Activated B cell treated with CpG ODN at 0.5 μM for 24 hours (primary cell): Measurements from ENCODE around the gene SLC26A8. TPM values are rescaled to one million over a fixed set of nuclear protein-coding genes. Genes with fewer than 3 reads are reported as not detected.
"Not testable (repeated sequence)": the region's sequence is repeated elsewhere in the genome, so short reads cannot be mapped to it uniquely, and the experiment has no call there.

Experiments used
- ATAC-seq: fragments of 200-7000 bp; cut with Tn5 transposase; one replicate; pipeline ENCODE4 v1.10.0; 2021; ENCODE audit warnings: low read depth, mild to moderate bottlenecking, moderate library complexity
- CTCF ChIA-PET: fragments of 350-600 bp; sonication (Branson Sonifier 250); formaldehyde crosslinking; loops from one replicate; lab custom pipeline; 2021; ENCODE audit warnings: antibody characterized with exemption; lab: Charles Lee
- POLR2A ChIA-PET: fragments of 350-600 bp; sonication (Branson Sonifier 250); formaldehyde crosslinking; loops from one replicate; lab custom pipeline; 2021; ENCODE audit warnings: antibody characterized with exemption; lab: Charles Lee
- DNase-seq: peaks from one replicate; pipeline ENCODE4 v3.0.0; 2022
- H3K27ac Mint-ChIP-seq: one replicate; pipeline ENCODE4 v1.8.0; 2020; ENCODE audit warnings: mixed read lengths
- H3K27me3 Mint-ChIP-seq: one replicate; pipeline ENCODE4 v1.8.0; 2021; ENCODE audit warnings: mixed read lengths
- H3K36me3 Mint-ChIP-seq: one replicate; pipeline ENCODE4 v1.8.0; 2021; ENCODE audit warnings: low read depth, mixed read lengths
- H3K4me1 Mint-ChIP-seq: one replicate; pipeline ENCODE4 v1.8.0; 2021; ENCODE audit warnings: mixed read lengths
- H3K4me3 Mint-ChIP-seq: one replicate; pipeline ENCODE4 v1.8.0; 2020; ENCODE audit warnings: mild to moderate bottlenecking, mixed read lengths
- H3K9me3 Mint-ChIP-seq: one replicate; pipeline ENCODE4 v1.8.0; 2020; ENCODE audit warnings: mixed read lengths
- CTCF ChIP-seq: fragments of 200-600 bp; IDR thresholded peaks from one replicate; pipeline ENCODE4 v1.8.0; 2022; ENCODE audit warnings: antibody characterized with exemption, mild to moderate bottlenecking
- intact Hi-C: fragments of 100-400 bp; cut with micrococcal nuclease; formaldehyde crosslinking; loops from one replicate; pipeline ENCODE4 v1.15.1; 2024
- total RNA-seq: library from RNA; stranded (reverse); gene quantifications from 2 replicates; pipeline ENCODE4 v1.2.3, GENCODE V29; 2022

SLC26A8 gene
- total RNA-seq, 1 donor from 2014 or later: not detected

GRCh38 chr6:35919827-35920751 lies 104.4 kb downstream of the SLC26A8 start:
- TF ChIP-seq CTCF: no peak
- ChIA-PET CTCF (no interaction called here), POLR2A (interaction anchor here (1.4 kb wide), 1 partner anchor 107 kb away, joined by 6 read pairs; the partner anchor contains the start of gene MAPK14)
- DNase-seq (peak; percentile 26), ATAC-seq (peak; percentile 38)
- H3K27ac Mint-ChIP-seq: peak overlapping the region; percentile 86
- H3K4me3 Mint-ChIP-seq: peak overlapping the region; percentile 92
- peaks cover 21% of the 10 kb centered on the region for H3K36me3 Mint-ChIP-seq
- H3K27me3 Mint-ChIP-seq: no peaks in the 10 kb centered on the region
- H3K4me1 Mint-ChIP-seq: peaks cover 33% of the 10 kb centered on the region
- H3K9me3 Mint-ChIP-seq: no peaks in the 10 kb centered on the region
- intact Hi-C loops: loop anchor here (2.0 to 10.0 kb wide), 2 partner anchors 107 to 175 kb away; partner anchors contain the start of gene MAPK14

GRCh38 chr6:35919085-35919826 lies 105.2 kb downstream of the SLC26A8 start:
- Mint-ChIP-seq H3K27me3 (no peaks in the 10 kb centered on the region), H3K4me3 (peak overlapping the region; percentile 92), H3K9me3 (no peaks in the 10 kb centered on the region), H3K27ac (peak overlapping the region; percentile 86), H3K36me3 (peaks cover 23% of the 10 kb centered on the region), H3K4me1 (peaks cover 33% of the 10 kb centered on the region)
- intact Hi-C loops: no loop called here
- POLR2A ChIA-PET: no interaction called here
- CTCF ChIA-PET: no interaction called here
- no peak for TF ChIP-seq CTCF
- DNase-seq: no peak
- ATAC-seq: no peak

GRCh38 chr6:35916893-35917292 lies 107.5 kb downstream of the SLC26A8 start:
- intact Hi-C loops, H3K27me3 Mint-ChIP-seq, POLR2A ChIA-PET, CTCF ChIA-PET, DNase-seq, H3K9me3 Mint-ChIP-seq, H3K4me3 Mint-ChIP-seq, ATAC-seq: not testable (repeated sequence)
- Mint-ChIP-seq H3K27ac (peak overlapping the region; percentile 14), H3K4me1 (peaks cover 33% of the 10 kb centered on the region), H3K36me3 (peaks cover 41% of the 10 kb centered on the region)

- TF ChIP-seq CTCF: no peak
- ATAC-seq: no peak
- peaks cover 27% of the 10 kb centered on the region for H3K4me1 Mint-ChIP-seq
- H3K27ac Mint-ChIP-seq: no peak overlapping the region
- peaks cover under 1% of the 10 kb centered on the region for H3K9me3 Mint-ChIP-seq
- no peaks in the 10 kb centered on the region for H3K27me3 Mint-ChIP-seq
- H3K36me3 Mint-ChIP-seq: peaks cover 47% of the 10 kb centered on the region
- no peak overlapping the region for H3K4me3 Mint-ChIP-seq
- ChIA-PET POLR2A (no interaction called here), CTCF (no interaction called here)
- intact Hi-C loops: no loop called here
- no peak for DNase-seq
Observed at GRCh38 chr6:35916056-35916455, 108.4 kb downstream of the SLC26A8 start.

- Mint-ChIP-seq H3K27ac (no peak overlapping the region), H3K9me3 (peaks cover 11% of the 10 kb centered on the region), H3K27me3 (no peaks in the 10 kb centered on the region), H3K36me3 (peaks cover 54% of the 10 kb centered on the region), H3K4me1 (peaks cover 24% of the 10 kb centered on the region), H3K4me3 (no peak overlapping the region)
- ChIA-PET POLR2A (no interaction called here), CTCF (no interaction called here)
- no peak for ATAC-seq
- intact Hi-C loops: no loop called here
- no peak for DNase-seq
- no peak for TF ChIP-seq CTCF
Observed at GRCh38 chr6:35914536-35914935, 109.9 kb downstream of the SLC26A8 start.
